Muscle layer of colon (tissue), 2 donors: ENCODE results near the gene MRGPRF.

ENCODE experiments used
- H3K27ac ChIP-seq: one replicate; pipeline ENCODE4 v1.7.0; 2013; ENCODE audit warnings: low read depth, mild to moderate bottlenecking, low read length, moderate library complexity
- H3K27me3 ChIP-seq, 2 donors: one replicate each; pipeline ENCODE4 v1.7.0; 2013; ENCODE audit warnings: low read length in 2 of 2, mild to moderate bottlenecking in 2 of 2; ENCODE audit not compliant: insufficient read depth in 2 of 2, control insufficient read depth in 1 of 2
- H3K36me3 ChIP-seq: one replicate; pipeline ENCODE4 v1.7.0; 2013; ENCODE audit warnings: mild to moderate bottlenecking, low read length; ENCODE audit not compliant: insufficient read depth
- H3K4me1 ChIP-seq: one replicate; pipeline ENCODE4 v1.7.0; 2013; ENCODE audit warnings: mild to moderate bottlenecking, low read length; ENCODE audit not compliant: insufficient read depth
- H3K4me3 ChIP-seq, 2 donors: one replicate each; pipeline ENCODE4 v1.7.0; 2013; ENCODE audit warnings: low read length in 2 of 2, low read depth in 1 of 2, mild to moderate bottlenecking in 1 of 2, moderate library complexity in 1 of 2
- H3K9ac ChIP-seq: one replicate; pipeline ENCODE4 v1.7.0; 2013; ENCODE audit warnings: low read length
- H3K9me3 ChIP-seq: one replicate; pipeline ENCODE4 v1.7.0; 2013; ENCODE audit warnings: mild to moderate bottlenecking, low read length
- donor health status: abdominal sarcoma.
- donor health status: Adenocarcinoma of cecum.

The MRGPRF gene

GRCh38 chr11:68998390-68998911, 14.6 kb downstream of the MRGPRF start:
- H3K4me1 ChIP-seq, result peaks cover 58% of the 10 kb centered on the region
- peak overlapping the region; percentile 2 for H3K9ac ChIP-seq
- peaks cover 8% of the 10 kb centered on the region for H3K36me3 ChIP-seq
- H3K27ac ChIP-seq, result peak overlapping the region; percentile 67
- H3K4me3 ChIP-seq, result no peak overlapping the region
- no peaks in the 10 kb centered on the region for H3K9me3 ChIP-seq
- no peaks in the 10 kb centered on the region for H3K27me3 ChIP-seq

- H3K27ac ChIP-seq, result peak overlapping the region; percentile 67
- peaks cover 53% of the 10 kb centered on the region for H3K4me1 ChIP-seq
- no peaks in the 10 kb centered on the region for H3K27me3 ChIP-seq
- no peak overlapping the region for H3K4me3 ChIP-seq
- no peak overlapping the region for H3K9ac ChIP-seq
- no peaks in the 10 kb centered on the region for H3K9me3 ChIP-seq
- H3K36me3 ChIP-seq, result peaks cover 3% of the 10 kb centered on the region
Observed at GRCh38 chr11:68997995-68998348, 15.1 kb downstream of the MRGPRF start.

GRCh38 chr11:68997124-68997994, 15.7 kb downstream of the MRGPRF start:
- Histone ChIP-seq H3K9me3 (no peaks in the 10 kb centered on the region), H3K4me1 (peaks cover 47% of the 10 kb centered on the region), H3K27me3 (no peaks in the 10 kb centered on the region), H3K9ac (no peak overlapping the region), H3K4me3 (no peak overlapping the region), H3K27ac (peak overlapping the region; percentile 67), H3K36me3 (no peaks in the 10 kb centered on the region)

- H3K4me1 ChIP-seq, result peaks cover 39% of the 10 kb centered on the region
- no peak overlapping the region for H3K4me3 ChIP-seq
- H3K27me3 ChIP-seq, result no peaks in the 10 kb centered on the region
- H3K27ac ChIP-seq, result no peak overlapping the region
- H3K9me3 ChIP-seq, result no peaks in the 10 kb centered on the region
- H3K36me3 ChIP-seq, result no peaks in the 10 kb centered on the region
- no peak overlapping the region for H3K9ac ChIP-seq
Observed at GRCh38 chr11:68996376-68997123, 16.5 kb downstream of the MRGPRF start.

- H3K27me3 ChIP-seq, result no peaks in the 10 kb centered on the region
- no peaks in the 10 kb centered on the region for H3K9me3 ChIP-seq
- H3K4me3 ChIP-seq, result no peak overlapping the region
- no peak overlapping the region for H3K27ac ChIP-seq
- no peaks in the 10 kb centered on the region for H3K36me3 ChIP-seq
- H3K4me1 ChIP-seq, result peaks cover 22% of the 10 kb centered on the region
- no peak overlapping the region for H3K9ac ChIP-seq
Observed at GRCh38 chr11:68994894-68995285, 18.2 kb downstream of the MRGPRF start.

GRCh38 chr11:68994161-68994893, 18.7 kb downstream of the MRGPRF start:
- no peaks in the 10 kb centered on the region for H3K27me3 ChIP-seq
- no peak overlapping the region for H3K9ac ChIP-seq
- H3K4me1 ChIP-seq, result peaks cover 17% of the 10 kb centered on the region
- no peaks in the 10 kb centered on the region for H3K9me3 ChIP-seq
- H3K36me3 ChIP-seq, result no peaks in the 10 kb centered on the region
- H3K4me3 ChIP-seq, result no peak overlapping the region
- no peak overlapping the region for H3K27ac ChIP-seq

GRCh38 chr11:68993546-68993945, 19.5 kb downstream of the MRGPRF start:
- no peaks in the 10 kb centered on the region for H3K27me3 ChIP-seq
- no peak overlapping the region for H3K27ac ChIP-seq
- H3K4me3 ChIP-seq, result no peak overlapping the region
- no peaks in the 10 kb centered on the region for H3K36me3 ChIP-seq
- H3K9me3 ChIP-seq, result no peaks in the 10 kb centered on the region
- no peak overlapping the region for H3K9ac ChIP-seq
- H3K4me1 ChIP-seq, result peaks cover 9% of the 10 kb centered on the region

- H3K9me3 ChIP-seq, result no peaks in the 10 kb centered on the region
- no peak overlapping the region for H3K4me3 ChIP-seq
- no peaks in the 10 kb centered on the region for H3K36me3 ChIP-seq
- H3K27me3 ChIP-seq, result no peaks in the 10 kb centered on the region
- no peak overlapping the region for H3K27ac ChIP-seq
- H3K4me1 ChIP-seq, result peaks cover 1% of the 10 kb centered on the region
- no peak overlapping the region for H3K9ac ChIP-seq
Observed at GRCh38 chr11:68992743-68993255, 20.2 kb downstream of the MRGPRF start.

DNA sequence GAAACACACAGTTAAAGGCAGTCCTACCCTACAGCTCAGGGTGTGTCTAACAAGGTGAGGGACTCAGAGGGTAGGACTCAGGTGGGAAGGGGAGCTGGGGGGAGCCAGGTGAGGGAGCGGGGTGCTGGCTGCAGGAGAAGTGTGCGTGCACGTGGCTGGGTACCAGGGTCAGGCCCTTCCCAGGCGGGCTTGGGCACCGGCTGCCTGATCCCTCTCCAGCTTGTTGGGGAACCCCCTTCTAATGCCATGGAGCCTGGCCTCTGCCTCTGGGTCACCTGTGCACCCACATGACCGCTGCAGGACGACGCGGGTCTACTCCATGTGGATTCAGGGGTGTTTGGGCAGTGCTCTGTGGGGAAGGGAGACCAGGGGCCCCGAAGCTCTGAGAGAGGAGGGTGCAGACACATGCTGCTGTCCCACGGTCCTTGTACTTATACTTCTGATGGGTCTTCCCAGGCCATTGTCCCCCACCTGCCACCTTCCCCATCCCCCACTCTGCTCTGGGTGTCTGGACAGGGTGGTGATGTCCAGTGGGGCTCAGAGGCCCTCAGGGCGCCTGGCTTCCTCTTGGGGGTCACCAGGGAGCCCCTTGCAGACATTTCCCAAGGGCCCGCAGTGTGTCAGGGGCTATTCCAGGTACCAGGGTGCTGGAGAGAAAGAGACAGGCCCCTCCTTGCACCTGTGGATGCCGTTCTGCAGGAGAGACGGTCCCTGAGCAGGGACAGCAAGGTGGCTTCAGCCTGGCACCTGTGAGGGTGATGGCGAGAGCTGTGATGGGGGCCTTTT, 21.9 kb downstream of the MRGPRF start:
- Histone ChIP-seq H3K27me3 (no peaks in the 10 kb centered on the region), H3K36me3 (no peaks in the 10 kb centered on the region), H3K9me3 (no peaks in the 10 kb centered on the region), H3K4me1 (no peaks in the 10 kb centered on the region), H3K9ac (no peak overlapping the region), H3K4me3 (no peak overlapping the region), H3K27ac (no peak overlapping the region)

GRCh38 chr11:68989936-68990606, 23.0 kb downstream of the MRGPRF start:
- no peak overlapping the region for H3K4me3 ChIP-seq
- no peak overlapping the region for H3K27ac ChIP-seq
- H3K4me1 ChIP-seq, result no peaks in the 10 kb centered on the region
- H3K9ac ChIP-seq, result no peak overlapping the region
- H3K9me3 ChIP-seq, result no peaks in the 10 kb centered on the region
- no peaks in the 10 kb centered on the region for H3K36me3 ChIP-seq
- H3K27me3 ChIP-seq, result no peaks in the 10 kb centered on the region
